ENCODE data around the gene CATSPERE. TPM values are rescaled to one million over a fixed set of nuclear protein-coding genes. Genes with fewer than 3 reads are reported as not detected.

CATSPERE gene
- total and polyA plus RNA-seq, 8 donors, result 0.31 to 4.6 (median 0.63) TPM; not detected in 4

DNA sequence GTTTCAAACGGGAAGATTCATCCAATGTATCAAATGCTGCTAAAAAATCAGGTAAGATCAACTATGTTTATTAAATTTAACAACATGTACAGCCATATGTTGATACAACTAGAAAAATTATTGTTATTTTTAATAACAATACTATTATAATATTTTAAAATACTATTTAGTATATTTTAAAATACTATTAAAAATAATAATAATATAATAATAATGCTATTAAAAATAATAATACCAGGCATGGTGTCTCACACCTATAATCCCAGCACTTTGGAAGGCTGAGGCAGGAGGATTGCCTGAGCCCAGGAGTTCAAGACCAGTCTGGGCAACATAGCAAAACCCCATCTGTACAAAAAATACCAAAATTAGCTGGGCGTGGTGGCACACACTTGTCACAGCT is 54.6 kb downstream of the CATSPERE start:
- H3K4me1 ChIP-seq, result no peaks in the 10 kb centered on the region
- peaks cover 0 to 22% (median 4%) of the 10 kb centered on the region in 4 donors for H3K9me3 ChIP-seq
- no peak for TF ChIP-seq EP300 (IDR thresholded peaks at IDR 0.05)
- no peak overlapping the region for H3K4me3 ChIP-seq
- H3K27me3 ChIP-seq, result no peaks in the 10 kb centered on the region
- WGBS, 5 donors, result 79 to 90% (median 88%) methylated on average over 2 of the region's 2 CpGs
- DNase-seq, result no peak
- intact Hi-C loops (cut with DNase I; ENCODE audit: low total_unique reads), result no loop called here
- H3K36me3 ChIP-seq, result peaks cover 0 to 11% (median 2%) of the 10 kb centered on the region in 4 donors
- H3K27ac ChIP-seq, result no peak overlapping the region

DNA sequence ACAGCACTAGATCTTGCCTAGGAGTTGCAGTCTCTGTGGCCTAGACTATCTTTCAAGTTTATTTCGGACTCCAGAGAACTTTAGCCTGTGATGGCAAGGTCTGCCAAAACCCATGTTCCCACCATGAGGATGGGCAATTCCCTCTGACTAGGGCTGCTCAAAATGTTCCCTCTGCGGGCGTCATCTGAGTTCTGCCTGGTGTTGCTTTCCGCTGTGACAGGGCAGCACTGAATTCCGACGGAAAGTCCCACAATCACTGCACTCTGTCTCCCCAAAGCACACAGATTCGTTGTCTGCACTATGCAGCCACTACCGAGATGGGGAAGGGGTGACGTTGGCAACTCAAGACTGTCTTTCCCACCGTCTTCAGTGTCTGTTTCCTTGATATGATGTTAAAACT is 75.2 kb downstream of the CATSPERE start:
- H3K27ac ChIP-seq, result no peak overlapping the region
- DNase-seq, result no peak
- intact Hi-C loops (cut with DNase I; ENCODE audit: low total_unique reads), result no loop called here

DNA sequence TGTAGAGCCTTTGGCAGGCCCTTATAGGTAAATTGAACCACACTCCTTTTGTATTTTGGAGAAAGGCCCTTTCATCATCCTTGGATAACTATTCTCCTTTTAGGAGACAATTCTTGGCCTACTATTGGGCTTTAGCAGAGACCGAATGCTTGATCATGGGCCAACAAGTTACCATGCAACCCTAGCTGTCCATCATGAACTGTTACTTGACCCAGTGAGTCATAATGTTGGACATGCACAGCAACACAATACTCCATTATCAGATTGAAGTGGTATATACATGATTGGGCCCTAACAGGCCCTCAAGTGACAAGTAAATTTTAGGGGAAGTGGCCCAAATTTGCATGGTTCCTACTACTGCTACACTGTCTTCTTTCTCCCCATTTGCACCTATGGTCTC is 84.4 kb downstream of the CATSPERE start:
- no peaks in the 10 kb centered on the region for H3K27me3 ChIP-seq
- H3K27ac ChIP-seq, result no peak overlapping the region
- DNase-seq, result no peak
- no peak overlapping the region for H3K4me3 ChIP-seq
- intact Hi-C loops (cut with DNase I; ENCODE audit: low total_unique reads), result no loop called here
- peaks cover 0 to 46% (median 25%) of the 10 kb centered on the region in 4 donors for H3K9me3 ChIP-seq
- TF ChIP-seq CTCF (IDR thresholded peaks at IDR 0.05), result no peak
- no peak for TF ChIP-seq EP300 (IDR thresholded peaks at IDR 0.05)
- no peak for TF ChIP-seq POLR2A (IDR thresholded peaks at IDR 0.05)
- no peak for TF ChIP-seq POLR2AphosphoS5 (IDR thresholded peaks at IDR 0.05)
- H3K4me1 ChIP-seq, result no peaks in the 10 kb centered on the region
- 94 to 100% (median 100%) methylated on average over 1 of the region's 1 CpG for WGBS, 5 donors
- H3K36me3 ChIP-seq, result no peaks in the 10 kb centered on the region

More for the DNA sequence above, 75.2 kb downstream of the CATSPERE start:
- no peak overlapping the region for H3K4me3 ChIP-seq
- TF ChIP-seq POLR2A (IDR thresholded peaks at IDR 0.05) (no peak), POLR2AphosphoS5 (IDR thresholded peaks at IDR 0.05) (no peak), CTCF (IDR thresholded peaks at IDR 0.05) (no peak), EP300 (IDR thresholded peaks at IDR 0.05) (no peak)
- peaks cover 0 to 8% (median 3%) of the 10 kb centered on the region in 4 donors for H3K9me3 ChIP-seq
- H3K27me3 ChIP-seq, result no peaks in the 10 kb centered on the region
- 63 to 81% (median 70%) methylated on average over 9 to 10 of the region's 10 CpGs for WGBS, 5 donors
- H3K36me3 ChIP-seq, result no peaks in the 10 kb centered on the region
- H3K4me1 ChIP-seq, result no peaks in the 10 kb centered on the region

GRCh38 chr1:244548558-244549115 is 87.6 kb downstream of the CATSPERE start:
- WGBS, 5 donors, result 66 to 79% (median 75%) methylated on average over 2 of the region's 2 CpGs
- no peak for TF ChIP-seq CTCF (IDR thresholded peaks at IDR 0.05)
- TF ChIP-seq EP300 (IDR thresholded peaks at IDR 0.05), result no peak
- TF ChIP-seq POLR2A (IDR thresholded peaks at IDR 0.05), result no peak
- TF ChIP-seq POLR2AphosphoS5 (IDR thresholded peaks at IDR 0.05), result no peak
- H3K36me3 ChIP-seq, result no peaks in the 10 kb centered on the region
- no peaks in the 10 kb centered on the region for H3K4me1 ChIP-seq
- no peak overlapping the region for H3K27ac ChIP-seq
- H3K9me3 ChIP-seq, result peaks cover 0 to 38% (median 24%) of the 10 kb centered on the region in 4 donors
- no peak overlapping the region for H3K4me3 ChIP-seq
- H3K27me3 ChIP-seq, result no peaks in the 10 kb centered on the region
- DNase-seq, result no peak
- intact Hi-C loops (cut with DNase I; ENCODE audit: low total_unique reads), result no loop called here

DNA sequence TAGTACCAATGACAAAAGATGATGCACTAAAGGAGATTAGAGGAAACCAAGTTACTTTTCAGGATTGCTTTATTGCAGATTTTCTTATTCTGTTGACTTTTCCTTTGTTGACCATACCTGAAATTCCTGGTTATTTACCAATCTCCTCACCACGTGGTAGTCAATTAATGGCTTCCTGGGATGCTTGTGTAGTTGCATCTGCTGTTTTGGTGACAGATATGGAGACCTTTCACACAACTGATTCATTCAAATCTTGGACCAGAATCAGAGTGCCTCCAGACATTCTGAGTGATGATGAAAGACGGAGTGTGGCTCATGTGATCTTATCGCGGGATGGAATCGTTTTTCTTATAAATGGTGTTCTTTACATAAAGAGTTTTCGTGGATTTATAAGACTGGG is 91.3 kb downstream of the CATSPERE start:
- TF ChIP-seq CTCF (IDR thresholded peaks at IDR 0.05), result no peak
- TF ChIP-seq EP300 (IDR thresholded peaks at IDR 0.05), result no peak
- TF ChIP-seq POLR2AphosphoS5 (IDR thresholded peaks at IDR 0.05), result no peak
- TF ChIP-seq POLR2A (IDR thresholded peaks at IDR 0.05), result no peak
- no peaks in the 10 kb centered on the region for H3K4me1 ChIP-seq
- H3K27ac ChIP-seq, result no peak overlapping the region
- WGBS, 5 donors, result 68 to 82% (median 77%) methylated on average over 6 of the region's 6 CpGs
- intact Hi-C loops (cut with DNase I; ENCODE audit: low total_unique reads), result no loop called here
- H3K27me3 ChIP-seq, result no peaks in the 10 kb centered on the region
- peaks cover 0 to 42% (median 22%) of the 10 kb centered on the region in 4 donors for H3K9me3 ChIP-seq
- no peak for DNase-seq
- H3K4me3 ChIP-seq, result no peak overlapping the region
- H3K36me3 ChIP-seq, result no peaks in the 10 kb centered on the region
